SK-N-SH (cell line): ENCODE measurements around the gene HOXB7. TPM values are rescaled to one million over a fixed set of nuclear protein-coding genes. Genes with fewer than 3 reads are reported as not detected.

Experiments
- CTCF ChIA-PET: fragments of 300-600, 350-600 bp; formaldehyde crosslinking; extraction: SDS; loops from one replicate; lab custom pipeline; 2021; lab: Yijun Ruan, JAX
- POLR2A ChIA-PET: fragments of 350-600 bp; sonication (Branson Sonifier 250); formaldehyde crosslinking; extraction: SDS; loops from one replicate; lab custom pipeline; 2020; ENCODE audit warnings: antibody characterized with exemption, inconsistent platforms; lab: Yijun Ruan, JAX
- DNase-seq: peaks from one replicate; pipeline ENCODE4 v3.0.0; 2012
- H2AFZ ChIP-seq: fragments of 200-600 bp; sonication (generic); 2 replicates; pipeline ENCODE4 v1.8.1; 2016; ENCODE audit warnings: antibody characterized with exemption, mild to moderate bottlenecking, low read depth
- H3F3A ChIP-seq: fragments of 200-600 bp; sonication (generic); replicated peaks from 2 replicates; pipeline ENCODE3; 2016; ENCODE audit warnings: antibody characterized with exemption, mild to moderate bottlenecking; ENCODE audit not compliant: insufficient read depth
- H3K27ac ChIP-seq, 2 experiments: fragments of 200-500 bp in 1 of 2; fragments of 200-600 bp in 1 of 2; sonication (Bioruptor generic) in 1 of 2; sonication (generic), shearing (Covaris generic) in 1 of 2; 2 replicates each; pipeline versions ENCODE4 v1.5.1 to v1.6.1; 2014 to 2016; ENCODE audit warnings: low read depth in 2 of 2, inconsistent platforms in 1 of 2, low read length in 1 of 2, mild to moderate bottlenecking in 1 of 2, mixed read lengths in 1 of 2
- H3K27me3 ChIP-seq: fragments of 200-600 bp; sonication (generic), shearing (Covaris generic); 2 replicates; pipeline ENCODE4 v1.6.1; 2016; ENCODE audit warnings: mixed run types; ENCODE audit not compliant: insufficient read depth
- H3K36me3 ChIP-seq, 2 experiments: fragments of 200-500 bp in 1 of 2; fragments of 200-600 bp in 1 of 2; sonication (Bioruptor generic) in 1 of 2; sonication (generic) in 1 of 2; replicated peaks in 1 of 2; 2 replicates each; pipeline versions ENCODE3 to v1.5.1; 2014 to 2016; ENCODE audit warnings: low read length in 1 of 2, mild to moderate bottlenecking in 1 of 2; ENCODE audit not compliant: insufficient read depth in 2 of 2, control insufficient read depth in 1 of 2
- H3K4me1 ChIP-seq, 2 experiments: fragments of 200-500 bp in 1 of 2; fragments of 200-600 bp in 1 of 2; sonication (Bioruptor generic) in 1 of 2; sonication (generic), shearing (Covaris generic) in 1 of 2; 2 replicates each; pipeline versions ENCODE4 v1.5.1 to v1.6.1; 2014 to 2016; ENCODE audit warnings: low read depth in 1 of 2, low read length in 1 of 2, mixed run types in 1 of 2; ENCODE audit not compliant: insufficient read depth in 2 of 2, control insufficient read depth in 1 of 2
- H3K4me2 ChIP-seq: fragments of 200-600 bp; sonication (generic), shearing (Covaris generic); 2 replicates; pipeline ENCODE4 v1.6.1; 2017; ENCODE audit warnings: mixed run types
- H3K4me3 ChIP-seq, 2 experiments: fragments of 200-500 bp in 1 of 2; fragments of 200-600 bp in 1 of 2; sonication (Bioruptor generic) in 1 of 2; sonication (generic), shearing (Covaris generic) in 1 of 2; 2 replicates each; pipeline versions ENCODE4 v1.5.1 to v1.8.1; 2014 to 2016; ENCODE audit warnings: low read depth in 2 of 2, inconsistent platforms in 1 of 2, low read length in 1 of 2, mild to moderate bottlenecking in 1 of 2, mixed read lengths in 1 of 2, moderate library complexity in 1 of 2
- H3K79me2 ChIP-seq: fragments of 200-600 bp; sonication (generic); 2 replicates; pipeline ENCODE4 v1.8.1; 2017; ENCODE audit warnings: mild to moderate bottlenecking; ENCODE audit not compliant: insufficient read depth
- H3K9ac ChIP-seq: fragments of 200-600 bp; sonication (generic); 2 replicates; pipeline ENCODE4 v1.6.1; 2017; ENCODE audit warnings: mixed run types
- H3K9me2 ChIP-seq: fragments of 200-600 bp; sonication (generic); 2 replicates; pipeline ENCODE4 v1.6.1; 2017; ENCODE audit warnings: mixed run types
- H3K9me3 ChIP-seq: fragments of 200-600 bp; sonication (generic); 2 replicates; pipeline ENCODE4 v1.6.1; 2017; ENCODE audit warnings: mixed run types, mild to moderate bottlenecking, moderate library complexity
- H4K20me1 ChIP-seq: fragments of 200-600 bp; sonication (generic); 2 replicates; pipeline ENCODE4 v1.6.1; 2017; ENCODE audit warnings: mild to moderate bottlenecking, mixed run types; ENCODE audit not compliant: insufficient read depth
- ELF1 ChIP-seq: IDR thresholded peaks from 2 replicates; pipeline ENCODE4 v1.4.0; 2012
- FOXM1 ChIP-seq: IDR thresholded peaks from 2 replicates; pipeline ENCODE4 v1.4.0; 2012; ENCODE audit warnings: low read depth, mild to moderate bottlenecking
- IRF3 ChIP-seq: fragments of 150-350 bp; IDR thresholded peaks from 2 replicates; pipeline ENCODE4 v1.6.1; 2016; ENCODE audit warnings: mild to moderate bottlenecking, low read depth, low read length
- MAX ChIP-seq: IDR thresholded peaks from 2 replicates; pipeline ENCODE4 v1.4.0; 2012; ENCODE audit warnings: low read depth
- MXI1 ChIP-seq: IDR thresholded peaks from 2 replicates; pipeline ENCODE4 v1.6.1; 2012; ENCODE audit warnings: mild to moderate bottlenecking, low read depth, low read length, improper control_type of control experiment
- NFIC ChIP-seq: IDR thresholded peaks from 2 replicates; pipeline ENCODE4 v1.4.0; 2012; ENCODE audit warnings: borderline replicate concordance
- POLR2AphosphoS5 ChIP-seq: IDR thresholded peaks from 2 replicates; pipeline ENCODE4 v1.6.1; 2012; ENCODE audit warnings: low read depth, low read length
- RAD21 ChIP-seq: IDR thresholded peaks from 2 replicates; pipeline ENCODE4 v1.6.1; 2012; ENCODE audit warnings: mild to moderate bottlenecking, low read length
- RCOR1 ChIP-seq: fragments of 150-350 bp; IDR thresholded peaks from 2 replicates; pipeline ENCODE4 v1.6.1; 2017; ENCODE audit warnings: antibody characterized with exemption, low read length
- REST ChIP-seq: IDR thresholded peaks from 2 replicates; pipeline ENCODE4 v1.6.1; 2012; ENCODE audit warnings: mild to moderate bottlenecking, low read depth, low read length, moderate library complexity
- RXRA ChIP-seq: IDR thresholded peaks from 2 replicates; pipeline ENCODE4 v1.4.0; 2012; ENCODE audit warnings: low read depth, mild to moderate bottlenecking, borderline replicate concordance
- SIN3A ChIP-seq: IDR thresholded peaks from 2 replicates; pipeline ENCODE4 v1.6.1; 2012; ENCODE audit warnings: low read depth, mild to moderate bottlenecking, low read length, moderate library complexity, borderline replicate concordance
- SMC3 ChIP-seq: IDR thresholded peaks from 2 replicates; pipeline ENCODE4 v1.6.1; 2012; ENCODE audit warnings: low read depth, low read length, improper control_type of control experiment
- ZBTB33 ChIP-seq: IDR thresholded peaks from 2 replicates; pipeline ENCODE4 v1.4.0; 2012; ENCODE audit warnings: low read depth, borderline replicate concordance
- WGBS: methylation state at CpG from one replicate; pipeline ENCODE4 v1.1.6; 2017; ENCODE audit warnings: low lambda C conversion rate; 5-methylcytosine and 5-hydroxymethylcytosine counted together
- polyA plus RNA-seq, 3 experiments: library from polyadenylated mRNA; depleted of rRNA; stranded (reverse); fragments of >200 nt; gene quantifications; 2 replicates each; pipeline ENCODE4 v1.2.3, GENCODE V29; 2012

Gene HOXB7
- polyA plus RNA-seq, 1 of the 3 experiments (the other 2 are of a cell fraction), result not detected

- 22% methylated on average over 33 of the region's 33 CpGs for WGBS
Measured at GRCh38 chr17:48568499-48569239, 42.1 kb downstream of the HOXB7 start.

More at GRCh38 chr17:48568499-48569239, 42.1 kb downstream of the HOXB7 start:
- no peaks in the 10 kb centered on the region for H3K36me3 ChIP-seq
- no peak for DNase-seq
- no peaks in the 10 kb centered on the region for H3K79me2 ChIP-seq
- CTCF ChIA-PET, result interaction anchor here (1.1 to 1.5 kb wide), 5 partner anchors 12 to 218 kb away, joined by 3 to 4 read pairs (median 3); no protein-coding TSS in a partner anchor
- H3F3A ChIP-seq, result no peaks in the 10 kb centered on the region
- H3K4me1 ChIP-seq, result no peaks in the 10 kb centered on the region
- no peak overlapping the region for H3K27ac ChIP-seq
- no peak overlapping the region for H3K4me2 ChIP-seq
- H3K27me3 ChIP-seq, result peaks cover 97% of the 10 kb centered on the region
- H3K9ac ChIP-seq, result no peak overlapping the region
- H3K9me2 ChIP-seq, result no peaks in the 10 kb centered on the region
- 0 out of 2 replicates have a peak, but pooled peaks cover 6% of the 10 kb centered on the region for H4K20me1 ChIP-seq
- no peaks in the 10 kb centered on the region for H3K9me3 ChIP-seq
- TF ChIP-seq POLR2AphosphoS5 (no peak), MXI1 (no peak), IRF3 (no peak), RCOR1 (no peak), RAD21 (no peak), MAX (no peak), ZBTB33 (no peak), SIN3A (no peak), NFIC (no peak), SMC3 (no peak), RXRA (no peak), REST (no peak), ELF1 (no peak), FOXM1 (no peak)
- POLR2A ChIA-PET, result no interaction called here
- H3K4me3 ChIP-seq, result no peak overlapping the region
- no peak overlapping the region for H2AFZ ChIP-seq
